ENCODE results near the gene CACNG1.

- TF ChIP-seq POLR2A (IDR thresholded peaks at IDR 0.05; ENCODE audit: low read depth, low read length) (no peak), USF2 (IDR thresholded peaks at IDR 0.05; ENCODE audit: low read depth, low read length) (no peak), CTCF (conservative IDR thresholded peaks at IDR 0.05; ENCODE audit: low read depth, low read length) (no peak), MXI1 (IDR thresholded peaks at IDR 0.05; ENCODE audit: borderline replicate concordance, low read depth, low read length) (no peak), RAD21 (IDR thresholded peaks at IDR 0.05; ENCODE audit: low read length) (no peak)
Observed at GRCh38 chr17:67054011-67054591, 9.7 kb downstream of the CACNG1 start.

Data from IMR-90 (cell line).